ENCODE measurements around the gene ACTG1.

The ACTG1 gene

DNA sequence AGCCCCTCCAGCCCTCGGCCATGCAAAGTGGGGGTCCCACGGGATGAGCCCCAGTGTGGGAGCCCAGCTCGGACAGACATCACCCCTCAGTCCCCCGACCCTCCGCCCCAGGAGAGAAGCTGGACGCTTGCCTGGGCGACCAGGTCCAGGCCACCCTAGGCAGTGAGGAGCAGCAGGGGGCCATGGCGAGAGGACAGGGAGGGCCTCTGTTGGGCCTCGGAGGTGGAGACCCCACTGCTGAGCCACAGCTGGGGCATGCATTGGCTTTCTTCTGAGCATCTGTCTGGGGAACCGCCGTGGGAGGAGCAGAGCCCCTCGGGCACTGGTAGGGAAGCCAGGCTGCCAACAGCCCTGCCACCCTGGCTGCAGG lies 13.0 kb downstream of the ACTG1 start:
- no peak for DNase-seq (ENCODE audit: low read depth in 1 of 2, low spot score in 1 of 2)

DNA sequence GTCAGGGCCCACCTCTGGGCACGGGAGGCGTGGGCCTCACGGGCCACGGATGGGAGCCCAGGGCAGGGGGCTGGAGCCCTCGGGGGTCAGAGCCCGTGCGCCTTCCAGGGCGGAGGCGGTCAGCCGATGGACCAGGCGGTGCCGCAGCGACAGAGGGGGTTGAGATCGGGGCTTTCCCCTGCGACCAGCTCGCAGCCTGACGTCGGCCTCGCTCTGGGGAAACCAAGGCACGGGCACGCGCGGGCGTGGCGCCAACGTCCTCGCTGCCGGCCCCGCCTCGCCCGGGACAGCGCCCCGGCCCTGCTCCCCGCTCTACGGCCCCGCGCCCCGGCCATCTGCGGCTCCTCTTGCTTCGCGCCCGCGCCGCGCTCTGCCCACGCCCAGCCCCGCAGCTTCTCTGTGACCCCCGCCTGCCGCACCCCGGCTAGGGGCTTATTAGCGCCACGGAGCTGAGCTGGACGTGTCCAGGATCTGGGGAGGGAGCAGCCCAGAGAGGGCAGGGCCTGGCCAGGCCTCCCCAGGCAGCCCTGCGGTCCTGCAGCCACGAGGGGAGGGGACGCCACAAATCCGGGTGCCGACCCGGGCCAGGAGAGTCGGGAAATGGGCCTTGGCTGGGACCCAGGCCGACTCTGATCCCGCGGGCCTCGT lies 13.5 kb downstream of the ACTG1 start:
- no peak for DNase-seq (ENCODE audit: low read depth in 1 of 2, low spot score in 1 of 2)

DNA sequence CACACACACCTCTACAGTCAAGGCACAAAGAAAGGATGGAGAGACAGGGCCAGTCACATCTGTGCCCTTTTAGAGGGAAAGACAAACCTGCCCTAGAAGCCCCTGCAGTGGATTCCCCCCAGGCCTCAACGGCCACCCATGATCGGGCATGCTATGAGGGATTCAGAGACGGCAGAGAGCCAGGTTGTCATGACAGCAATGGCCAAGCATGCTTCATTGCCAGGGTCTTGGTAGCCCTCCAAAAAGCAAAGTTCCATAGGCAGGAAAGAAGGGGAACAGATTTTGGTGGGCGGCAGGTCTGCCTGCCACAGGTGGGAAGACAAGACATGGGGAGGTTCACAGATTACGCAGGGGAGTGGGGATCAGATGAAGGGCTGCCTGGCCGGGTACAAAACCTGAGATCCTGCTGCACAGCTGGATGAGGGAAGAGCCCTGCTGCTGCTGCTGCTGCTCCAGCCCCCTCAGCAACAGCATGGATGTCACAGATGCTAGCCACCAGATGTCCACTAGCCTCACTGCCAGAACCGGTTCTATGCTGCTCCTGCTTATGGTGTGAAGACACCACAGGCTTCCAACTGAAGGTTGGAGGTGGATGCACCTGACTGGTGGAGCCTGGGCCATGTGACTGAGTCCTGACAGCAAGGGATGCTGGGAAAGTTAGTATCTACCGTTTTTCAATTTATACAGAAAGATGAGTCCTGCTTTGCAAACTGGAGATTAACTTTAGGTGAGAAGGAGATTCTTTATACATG lies 17.8 kb downstream of the ACTG1 start:
- DNase-seq (ENCODE audit: low read depth in 1 of 2, low spot score in 1 of 2) = no peak

GRCh38 chr17:81493198-81494038 lies 19.2 kb downstream of the ACTG1 start:
- no peak for DNase-seq (ENCODE audit: low read depth in 1 of 2, low spot score in 1 of 2)

GRCh38 chr17:81492706-81493105 lies 19.9 kb downstream of the ACTG1 start:
- no peak for DNase-seq (ENCODE audit: low read depth in 1 of 2, low spot score in 1 of 2)

- no peak for DNase-seq (ENCODE audit: low read depth in 1 of 2, low spot score in 1 of 2)
Observed at GRCh38 chr17:81492202-81492601, 20.4 kb downstream of the ACTG1 start.

GRCh38 chr17:81491761-81492160 lies 20.8 kb downstream of the ACTG1 start:
- DNase-seq (ENCODE audit: low read depth in 1 of 2, low spot score in 1 of 2) = no peak

- no peak for DNase-seq (ENCODE audit: low read depth in 1 of 2, low spot score in 1 of 2)
Observed at GRCh38 chr17:81491181-81491581, 21.4 kb downstream of the ACTG1 start.

DNA sequence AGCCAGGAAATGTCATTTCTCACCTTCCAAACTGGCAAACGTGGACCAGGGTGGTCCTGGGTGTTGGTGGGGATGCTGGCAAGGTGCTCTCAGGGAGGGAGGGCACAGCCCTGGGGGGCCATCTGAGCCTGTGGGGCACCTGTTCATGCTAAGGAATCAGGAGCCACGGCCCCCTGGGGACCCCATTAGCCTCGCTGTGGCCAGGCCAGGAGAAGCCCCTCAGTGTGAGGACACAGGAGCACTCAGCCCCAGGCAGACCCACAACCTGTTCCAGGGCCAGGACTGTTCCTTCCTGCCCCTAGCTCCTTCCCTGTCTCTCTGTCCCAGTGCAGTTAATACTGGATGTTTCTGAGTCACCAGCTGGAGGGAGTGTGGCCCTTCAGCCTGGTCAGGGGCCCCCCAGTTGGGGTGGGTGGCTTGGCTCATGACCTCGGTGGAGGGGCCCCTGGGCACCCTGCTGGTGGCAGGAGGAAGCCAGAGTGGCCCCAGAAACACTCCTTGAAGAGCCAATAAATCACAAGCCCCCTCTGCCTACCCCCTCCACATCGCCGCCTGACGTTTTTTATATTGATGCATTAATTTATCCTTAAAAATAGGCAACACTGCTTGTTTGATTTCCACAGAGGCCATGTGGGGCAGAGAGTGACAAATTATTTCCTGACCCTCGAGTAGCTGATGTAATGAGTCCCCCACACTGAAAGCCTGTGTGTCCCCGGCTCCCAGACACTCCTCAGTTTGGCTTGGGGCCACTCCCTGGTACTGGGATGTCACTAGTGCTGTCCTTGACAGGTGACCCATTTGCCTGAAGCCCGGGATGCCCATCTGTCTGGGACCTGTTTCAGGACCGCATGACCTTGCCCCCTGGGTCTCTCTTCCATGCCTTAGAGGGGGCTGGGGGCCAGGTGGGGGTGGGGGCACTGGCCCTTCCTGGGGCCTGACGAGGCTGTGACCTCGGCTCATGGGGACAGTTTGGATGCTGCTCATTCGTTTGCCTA lies 22.3 kb downstream of the ACTG1 start:
- DNase-seq (ENCODE audit: low read depth in 1 of 2, low spot score in 1 of 2) = no peak

GRCh38 chr17:81489012-81489997 lies 23.3 kb downstream of the ACTG1 start:
- no peak for DNase-seq (ENCODE audit: low read depth in 1 of 2, low spot score in 1 of 2)

DNA sequence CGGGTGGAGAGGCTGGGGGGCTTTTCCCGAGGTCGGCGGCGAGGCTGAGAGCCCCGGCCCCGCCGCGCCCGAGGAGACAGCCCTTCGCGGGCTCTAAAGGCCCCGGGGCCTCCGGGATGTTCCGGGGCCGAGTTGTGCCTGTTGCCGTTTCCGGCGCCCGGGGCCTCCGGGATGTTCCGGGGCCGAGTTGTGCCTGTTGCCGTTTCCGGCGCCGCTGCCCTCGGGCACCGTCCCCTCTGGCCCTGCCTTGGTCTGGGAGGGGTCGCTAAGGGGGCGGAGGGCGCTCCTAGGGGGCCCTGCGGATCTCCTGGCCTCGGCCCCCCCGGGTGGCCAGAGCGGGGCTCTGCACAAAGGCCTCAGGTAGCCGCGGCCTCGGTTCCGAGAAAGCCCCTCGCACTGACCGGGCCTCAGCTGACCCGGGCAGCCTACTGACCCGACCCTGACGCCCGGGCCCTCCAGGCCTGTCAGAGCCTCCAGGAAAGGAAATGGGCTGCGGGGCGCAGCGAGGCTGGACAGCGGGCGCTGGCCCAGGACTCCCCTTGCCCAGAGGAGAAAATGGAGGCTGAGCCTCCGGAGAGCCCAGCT lies 24.2 kb downstream of the ACTG1 start:
- no peak for DNase-seq (ENCODE audit: low read depth in 1 of 2, low spot score in 1 of 2)

DNA sequence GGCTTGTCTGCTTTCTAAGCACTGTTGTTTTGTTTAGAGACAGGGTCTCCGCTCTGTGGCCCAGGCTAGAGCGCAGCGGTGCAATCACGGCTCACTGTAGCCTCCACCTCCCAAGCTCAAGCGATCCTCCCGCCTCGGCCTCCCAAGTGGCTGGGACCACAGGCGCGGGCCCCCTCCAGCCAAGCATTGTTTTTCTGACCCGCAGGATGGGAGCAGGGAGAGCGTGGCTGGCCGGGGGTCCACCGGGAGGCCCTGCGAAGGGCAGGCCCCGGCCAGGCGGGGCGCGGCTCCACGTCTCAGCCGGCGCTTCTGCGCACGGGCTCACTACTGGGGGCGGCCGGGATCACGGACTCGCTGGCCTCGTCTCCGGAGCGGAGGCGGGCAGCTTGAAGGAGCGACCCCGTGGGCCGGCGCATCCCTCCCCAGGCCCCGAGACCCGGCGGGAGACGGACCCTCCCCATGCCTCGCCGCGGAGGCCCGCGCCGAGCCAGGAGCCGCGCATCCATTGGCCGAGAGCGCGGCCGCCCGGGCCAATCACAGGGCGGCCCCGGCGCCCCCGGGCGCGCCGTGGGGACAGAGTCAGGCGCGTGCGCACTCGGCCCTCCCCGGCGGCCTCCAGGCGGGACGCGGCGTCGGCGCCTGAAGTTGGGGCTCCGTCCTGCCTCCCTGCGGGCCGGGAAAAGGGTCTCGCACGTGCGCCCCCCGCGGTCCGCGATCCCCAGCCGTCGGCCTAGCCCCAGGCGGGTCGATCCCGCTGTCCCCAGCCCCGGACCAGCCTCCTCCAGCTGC lies 24.9 kb downstream of the ACTG1 start:
- peak; percentile 52 to 70 for DNase-seq (ENCODE audit: low read depth in 1 of 2, low spot score in 1 of 2)

GRCh38 chr17:81487089-81487486 lies 25.5 kb downstream of the ACTG1 start:
- no peak for DNase-seq (ENCODE audit: low read depth in 1 of 2, low spot score in 1 of 2)

DNA sequence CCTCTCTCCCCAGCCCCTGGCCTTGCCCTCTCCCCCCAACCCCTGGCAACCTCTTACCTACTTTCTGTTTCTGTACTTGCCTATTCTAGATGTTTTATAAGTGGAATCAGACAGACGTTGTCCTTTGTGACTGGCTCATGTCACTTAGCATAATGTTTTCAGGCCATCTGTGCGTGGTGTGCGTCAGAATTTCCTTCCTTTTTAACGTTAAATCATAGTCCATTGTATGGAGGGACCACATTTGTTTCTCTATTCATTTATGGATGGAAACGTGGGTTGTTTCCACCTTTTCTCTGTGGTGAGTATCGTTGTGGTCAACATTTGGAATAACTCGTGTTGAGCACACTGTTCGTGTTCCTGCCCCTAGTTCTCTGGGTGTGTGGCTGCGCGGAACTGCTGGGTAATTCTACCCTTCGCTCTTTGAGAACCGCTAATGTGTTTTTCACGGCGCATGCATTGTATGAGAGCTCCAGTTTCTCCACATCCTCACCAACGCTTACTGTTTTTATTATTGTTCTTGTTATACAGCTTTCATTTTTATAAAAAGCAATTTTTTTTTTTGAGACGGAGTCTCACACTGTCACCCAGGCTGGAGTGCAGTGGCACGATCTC lies 26.3 kb downstream of the ACTG1 start:
- DNase-seq (ENCODE audit: low read depth in 1 of 2, low spot score in 1 of 2) = no peak

DNA sequence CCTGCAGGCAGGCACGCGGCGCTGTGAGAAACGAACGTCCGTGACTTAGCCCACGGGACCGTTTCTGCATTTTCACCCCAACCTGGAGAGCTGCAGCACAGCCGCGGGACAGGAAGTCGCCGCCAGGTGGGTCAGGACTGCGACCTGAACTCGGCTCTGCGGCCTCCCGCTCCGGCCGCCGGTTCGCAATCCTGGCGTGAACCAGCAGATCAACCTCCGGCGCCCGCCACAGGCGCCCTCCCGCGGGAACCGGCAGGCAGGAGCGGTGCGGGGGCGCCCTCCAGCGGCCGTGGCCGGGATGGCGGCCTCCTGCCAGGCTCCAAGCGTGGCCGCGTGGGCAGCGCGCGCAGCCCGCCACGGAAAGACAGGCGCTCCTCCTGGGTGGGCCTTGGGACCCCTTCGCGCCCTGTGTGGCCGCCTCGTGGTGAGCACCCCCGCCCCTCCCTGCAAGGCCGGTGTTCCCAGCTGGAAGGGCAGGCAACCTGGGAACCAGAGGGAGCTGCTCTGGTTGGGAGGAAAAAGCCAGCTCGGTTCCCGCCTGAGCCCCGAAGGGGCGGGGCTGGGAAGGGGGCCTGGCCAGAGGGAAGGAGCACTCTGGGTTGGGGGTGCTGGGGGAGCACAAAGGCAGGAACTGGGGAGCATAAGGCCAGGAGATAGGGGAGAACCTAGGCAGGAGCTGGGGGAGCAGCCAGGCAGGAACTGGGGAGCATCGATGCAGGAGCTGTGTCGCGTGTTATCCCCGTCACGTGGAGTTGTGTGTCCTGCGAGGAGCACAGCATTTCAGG lies 28.2 kb downstream of the ACTG1 start:
- peak; percentile 76 to 84 for DNase-seq (ENCODE audit: low read depth in 1 of 2, low spot score in 1 of 2)

DNA sequence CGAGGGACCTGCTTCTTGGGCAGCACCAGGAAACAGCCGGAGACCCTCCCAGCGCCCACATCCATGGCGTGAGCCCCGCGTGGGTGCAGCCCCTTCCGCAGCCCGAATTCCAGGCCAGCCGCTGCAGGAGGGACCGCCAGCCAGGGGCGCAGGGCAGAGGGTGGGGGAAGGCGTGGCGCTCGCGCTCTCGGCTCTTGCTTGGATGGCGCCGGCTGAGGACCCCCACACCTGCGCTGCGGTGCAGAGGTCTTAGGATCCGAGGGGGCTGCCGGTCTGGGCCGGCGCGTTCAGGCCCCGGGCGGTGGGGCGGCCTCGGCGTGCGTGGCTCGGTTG lies 28.8 kb downstream of the ACTG1 start:
- no peak for DNase-seq (ENCODE audit: low read depth in 1 of 2, low spot score in 1 of 2)

DNA sequence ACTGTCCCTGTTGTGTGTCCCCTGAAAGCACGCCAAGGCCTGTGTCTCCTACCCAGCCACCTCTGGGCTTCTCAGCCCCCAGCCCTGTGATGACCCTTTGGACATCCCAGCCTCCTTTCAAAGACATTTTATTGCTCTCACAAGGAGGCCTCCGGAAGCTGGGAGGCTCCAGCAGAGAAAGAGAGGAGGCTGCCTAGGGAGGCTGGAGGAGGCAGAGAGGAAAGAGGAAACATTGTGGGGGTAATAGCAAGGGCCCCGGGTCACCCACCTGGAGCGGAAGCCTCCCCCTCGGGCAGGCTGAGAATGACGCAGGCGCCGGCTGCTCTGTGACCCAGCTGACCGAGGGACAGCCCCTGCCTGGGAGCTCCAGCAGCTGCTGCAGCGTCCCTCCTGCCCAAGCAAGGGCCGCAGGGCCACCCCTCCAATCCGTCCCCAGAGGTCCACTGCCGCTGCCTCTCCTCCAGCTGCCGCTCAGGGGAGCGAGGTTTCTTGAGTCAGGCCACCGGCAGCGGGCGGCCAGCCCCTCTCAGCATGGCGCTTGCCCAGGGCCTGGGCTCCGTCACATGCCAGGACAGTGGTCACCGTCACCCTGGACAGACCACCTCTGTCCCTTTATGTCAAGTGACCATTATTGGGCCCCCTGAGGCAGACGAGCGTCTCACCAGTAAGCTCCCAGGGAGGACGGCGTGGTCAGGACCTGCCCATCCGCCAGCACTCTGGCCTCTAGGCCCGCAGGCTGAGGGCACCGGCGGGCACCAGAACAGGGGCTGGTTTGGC lies 29.3 kb downstream of the ACTG1 start:
- DNase-seq (ENCODE audit: low read depth in 1 of 2, low spot score in 1 of 2) = no peak
